ENCODE measurements around the gene OTOS. TPM values are rescaled to one million over a fixed set of nuclear protein-coding genes. Genes with fewer than 3 reads are reported as not detected.

OTOS gene
- total RNA-seq, 1 donor: not detected

DNA sequence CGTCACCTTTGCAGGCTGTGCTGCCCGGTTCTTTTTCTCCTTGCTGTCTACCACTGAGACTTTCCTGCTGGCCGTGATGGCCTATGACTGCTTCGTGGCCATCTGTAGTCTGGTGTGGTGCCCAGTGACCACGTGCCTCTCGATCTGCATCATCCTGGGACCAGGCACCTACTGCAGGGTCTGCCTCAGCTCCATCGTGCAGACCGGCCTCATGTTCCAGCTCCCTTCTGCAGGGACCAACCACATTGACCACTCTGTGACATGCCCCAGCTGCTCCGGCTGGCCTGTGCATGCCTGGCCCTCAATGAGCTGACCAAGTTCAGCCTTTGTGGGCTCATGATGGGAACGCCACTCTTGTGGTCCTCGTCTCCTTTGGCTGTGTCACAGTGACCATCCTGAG, 31.1 kb downstream of the OTOS start:
- Histone ChIP-seq H3K4me3 (ENCODE audit: insufficient read depth, low read length) (no peak overlapping the region), H3K27ac (ENCODE audit: low read depth, low read length) (no peak overlapping the region), H3K4me1 (ENCODE audit: insufficient read depth, low read length) (no peaks in the 10 kb centered on the region), H3K79me2 (ENCODE audit: insufficient read depth, low read length) (no peaks in the 10 kb centered on the region), H4K20me1 (ENCODE audit: insufficient read depth, low read length) (no peaks in the 10 kb centered on the region), H3K9me3 (ENCODE audit: low read depth, low read length) (no peaks in the 10 kb centered on the region), H3K4me2 (ENCODE audit: insufficient read depth, low read length) (no peak overlapping the region), H3K36me3 (ENCODE audit: insufficient read depth, low read length) (no peaks in the 10 kb centered on the region), H2AFZ (ENCODE audit: low read length) (no peak overlapping the region), H3K27me3 (ENCODE audit: insufficient read depth, low read length) (peaks cover 5% of the 10 kb centered on the region)
- TF ChIP-seq, protein P1, sequence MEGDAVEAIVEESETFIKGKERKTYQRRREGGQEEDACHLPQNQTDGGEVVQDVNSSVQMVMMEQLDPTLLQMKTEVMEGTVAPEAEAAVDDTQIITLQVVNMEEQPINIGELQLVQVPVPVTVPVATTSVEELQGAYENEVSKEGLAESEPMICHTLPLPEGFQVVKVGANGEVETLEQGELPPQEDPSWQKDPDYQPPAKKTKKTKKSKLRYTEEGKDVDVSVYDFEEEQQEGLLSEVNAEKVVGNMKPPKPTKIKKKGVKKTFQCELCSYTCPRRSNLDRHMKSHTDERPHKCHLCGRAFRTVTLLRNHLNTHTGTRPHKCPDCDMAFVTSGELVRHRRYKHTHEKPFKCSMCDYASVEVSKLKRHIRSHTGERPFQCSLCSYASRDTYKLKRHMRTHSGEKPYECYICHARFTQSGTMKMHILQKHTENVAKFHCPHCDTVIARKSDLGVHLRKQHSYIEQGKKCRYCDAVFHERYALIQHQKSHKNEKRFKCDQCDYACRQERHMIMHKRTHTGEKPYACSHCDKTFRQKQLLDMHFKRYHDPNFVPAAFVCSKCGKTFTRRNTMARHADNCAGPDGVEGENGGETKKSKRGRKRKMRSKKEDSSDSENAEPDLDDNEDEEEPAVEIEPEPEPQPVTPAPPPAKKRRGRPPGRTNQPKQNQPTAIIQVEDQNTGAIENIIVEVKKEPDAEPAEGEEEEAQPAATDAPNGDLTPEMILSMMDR (IDR thresholded peaks at IDR 0.05; ENCODE audit: extremely low read depth, low read depth, low read length): no peak
- DNase-seq (ENCODE audit: insufficient read length, low spot score, missing footprints): no peak

DNA sequence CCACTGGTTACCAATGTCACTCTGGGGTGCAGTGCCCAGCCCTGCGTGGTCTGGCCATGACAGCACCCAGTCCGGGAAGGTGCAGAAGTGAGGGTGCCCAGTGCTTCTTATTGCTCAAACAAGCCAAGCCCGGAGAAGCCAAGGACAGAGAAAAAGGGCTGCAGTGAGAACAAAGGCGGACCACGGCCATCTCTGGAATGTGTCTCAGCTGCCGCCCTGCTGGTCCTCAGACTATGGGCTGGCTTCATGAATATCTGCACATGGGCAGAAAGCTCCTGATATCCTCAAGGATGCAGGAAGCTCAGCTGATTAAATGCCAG, 33.0 kb downstream of the OTOS start:
- TF ChIP-seq, protein P1 (IDR thresholded peaks at IDR 0.05; ENCODE audit: extremely low read depth, low read depth, low read length): no peak
- H3K4me1 ChIP-seq (ENCODE audit: insufficient read depth, low read length): no peaks in the 10 kb centered on the region
- H3K27me3 ChIP-seq (ENCODE audit: insufficient read depth, low read length): no peaks in the 10 kb centered on the region
- no peak overlapping the region for H3K4me2 ChIP-seq (ENCODE audit: insufficient read depth, low read length)
- no peaks in the 10 kb centered on the region for H4K20me1 ChIP-seq (ENCODE audit: insufficient read depth, low read length)
- H3K4me3 ChIP-seq (ENCODE audit: insufficient read depth, low read length): no peak overlapping the region
- no peaks in the 10 kb centered on the region for H3K9me3 ChIP-seq (ENCODE audit: low read depth, low read length)
- no peak overlapping the region for H2AFZ ChIP-seq (ENCODE audit: low read length)
- DNase-seq (ENCODE audit: insufficient read length, low spot score, missing footprints): no peak
- H3K36me3 ChIP-seq (ENCODE audit: insufficient read depth, low read length): no peaks in the 10 kb centered on the region
- no peaks in the 10 kb centered on the region for H3K79me2 ChIP-seq (ENCODE audit: insufficient read depth, low read length)
- H3K27ac ChIP-seq (ENCODE audit: low read depth, low read length): no peak overlapping the region

DNA sequence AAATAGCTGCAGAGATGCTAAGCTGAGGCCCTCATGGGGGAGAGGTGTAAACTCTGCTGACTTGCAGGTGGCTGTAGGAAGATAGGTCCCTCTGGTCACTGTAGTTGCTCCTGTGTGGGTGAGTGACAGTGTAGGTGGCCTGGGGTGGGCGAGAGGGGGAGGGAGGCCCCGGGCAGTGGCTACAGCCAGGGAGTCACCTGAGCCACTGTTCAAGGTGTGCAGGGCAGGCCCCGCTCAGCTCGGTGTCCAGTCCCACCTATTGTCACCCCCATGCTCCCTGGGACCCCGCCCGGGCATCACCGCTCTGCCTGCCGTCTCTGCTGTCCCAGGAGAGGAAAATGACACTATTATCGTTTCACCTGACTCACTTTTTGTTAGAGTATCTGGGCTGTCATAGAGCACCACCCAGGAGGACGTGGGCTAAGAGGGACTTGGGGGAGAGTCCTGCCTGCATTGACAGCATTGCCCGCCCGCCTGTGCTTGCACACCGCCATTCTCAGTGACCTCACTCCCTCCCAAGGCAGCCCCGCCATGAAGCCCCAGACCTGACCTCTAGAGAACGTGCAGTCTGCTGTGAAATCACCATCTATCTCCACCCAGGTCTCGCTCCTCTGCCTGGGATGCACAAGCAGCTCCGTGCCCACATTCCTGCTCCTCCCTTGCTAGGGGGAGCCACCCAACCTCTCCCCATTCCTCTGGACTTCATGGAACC, 33.5 kb downstream of the OTOS start:
- TF ChIP-seq, protein P1 (IDR thresholded peaks at IDR 0.05; ENCODE audit: extremely low read depth, low read depth, low read length): no peak
- Histone ChIP-seq H3K79me2 (ENCODE audit: insufficient read depth, low read length) (no peaks in the 10 kb centered on the region), H4K20me1 (ENCODE audit: insufficient read depth, low read length) (no peaks in the 10 kb centered on the region), H2AFZ (ENCODE audit: low read length) (no peak overlapping the region), H3K27ac (ENCODE audit: low read depth, low read length) (no peak overlapping the region), H3K27me3 (ENCODE audit: insufficient read depth, low read length) (no peaks in the 10 kb centered on the region), H3K4me1 (ENCODE audit: insufficient read depth, low read length) (no peaks in the 10 kb centered on the region), H3K9me3 (ENCODE audit: low read depth, low read length) (no peaks in the 10 kb centered on the region), H3K4me2 (ENCODE audit: insufficient read depth, low read length) (no peak overlapping the region), H3K36me3 (ENCODE audit: insufficient read depth, low read length) (no peaks in the 10 kb centered on the region), H3K4me3 (ENCODE audit: insufficient read depth, low read length) (no peak overlapping the region)
- no peak for DNase-seq (ENCODE audit: insufficient read length, low spot score, missing footprints)

DNA sequence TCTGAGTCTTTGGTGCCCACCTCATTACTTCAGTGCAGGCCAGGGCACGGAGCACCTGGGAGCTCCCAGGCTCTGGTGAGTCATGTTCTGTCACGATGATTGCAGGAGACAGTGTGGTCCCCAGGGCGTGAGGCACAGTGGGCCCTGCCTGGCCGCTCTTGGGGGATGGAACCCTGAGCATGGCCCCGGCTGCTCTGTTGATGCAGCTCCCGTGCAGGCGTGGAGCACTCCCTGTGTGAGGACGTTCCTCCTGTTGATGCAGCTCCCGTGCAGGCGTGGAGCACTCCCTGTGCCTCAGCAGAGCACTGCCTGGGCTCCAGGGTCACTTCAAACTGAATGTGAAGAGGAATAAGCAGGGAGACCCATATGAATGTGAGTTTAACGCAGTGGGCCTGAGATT, 34.5 kb downstream of the OTOS start:
- Histone ChIP-seq H3K4me1 (ENCODE audit: insufficient read depth, low read length) (no peaks in the 10 kb centered on the region), H4K20me1 (ENCODE audit: insufficient read depth, low read length) (no peaks in the 10 kb centered on the region), H3K79me2 (ENCODE audit: insufficient read depth, low read length) (no peaks in the 10 kb centered on the region), H2AFZ (ENCODE audit: low read length) (no peak overlapping the region), H3K9me3 (ENCODE audit: low read depth, low read length) (no peaks in the 10 kb centered on the region), H3K4me2 (ENCODE audit: insufficient read depth, low read length) (no peak overlapping the region), H3K36me3 (ENCODE audit: insufficient read depth, low read length) (no peaks in the 10 kb centered on the region), H3K4me3 (ENCODE audit: insufficient read depth, low read length) (no peak overlapping the region), H3K27ac (ENCODE audit: low read depth, low read length) (no peak overlapping the region), H3K27me3 (ENCODE audit: insufficient read depth, low read length) (no peaks in the 10 kb centered on the region)
- TF ChIP-seq, protein P1 (IDR thresholded peaks at IDR 0.05; ENCODE audit: extremely low read depth, low read depth, low read length): no peak
- no peak for DNase-seq (ENCODE audit: insufficient read length, low spot score, missing footprints)
